GM23338 (cell line): Measurements from ENCODE around the gene ZNF570. TPM values are rescaled to one million over a fixed set of nuclear protein-coding genes. Genes with fewer than 3 reads are reported as not detected.
A peak's percentile ranks its signal among the peaks of the same experiment; 100 is the strongest.

Source experiments
- ATAC-seq: fragments of 200-7000 bp; cut with Tn5 transposase; 3 replicates; pipeline ENCODE4 v1.9.1; 2020
- DNase-seq: peaks from one replicate; pipeline ENCODE4 v3.0.0-alpha.2; 2015; ENCODE audit warnings: low spot score
- H2AFZ ChIP-seq: fragments of 200-600 bp; sonication (generic); 2 replicates; pipeline ENCODE4 v1.8.0; 2016; ENCODE audit warnings: antibody characterized with exemption, mild to moderate bottlenecking, moderate library complexity
- H3F3A ChIP-seq: fragments of 200-600 bp; sonication (generic); replicated peaks from 2 replicates; pipeline ENCODE4 v1.8.0; 2017; ENCODE audit warnings: antibody characterized with exemption, mixed run types, low read depth
- H3K27ac ChIP-seq: fragments of 200-600 bp; sonication (generic); 2 replicates; pipeline ENCODE4 v1.6.1; 2016; ENCODE audit warnings: low read depth
- H3K27me3 ChIP-seq: fragments of 200-600 bp; sonication (generic); 2 replicates; pipeline ENCODE4 v1.8.0; 2016; ENCODE audit warnings: mild to moderate bottlenecking, mixed run types, moderate library complexity; ENCODE audit not compliant: insufficient read depth
- H3K36me3 ChIP-seq: fragments of 200-600 bp; sonication (generic); 2 replicates; pipeline ENCODE4 v1.8.0; 2016; ENCODE audit warnings: mild to moderate bottlenecking; ENCODE audit not compliant: insufficient read depth
- H3K4me1 ChIP-seq: fragments of 200-600 bp; sonication (generic); 2 replicates; pipeline ENCODE4 v1.8.0; 2016; ENCODE audit warnings: mild to moderate bottlenecking, moderate library complexity; ENCODE audit not compliant: insufficient read depth
- H3K4me2 ChIP-seq: fragments of 200-600 bp; sonication (generic); 2 replicates; pipeline ENCODE4 v1.7.1; 2017; ENCODE audit warnings: mixed run types
- H3K4me3 ChIP-seq: fragments of 200-600 bp; sonication (generic); 2 replicates; pipeline ENCODE4 v1.6.1; 2016; ENCODE audit warnings: mixed run types
- H3K79me2 ChIP-seq: fragments of 200-600 bp; sonication (generic); replicated peaks from 2 replicates; pipeline ENCODE4 v1.8.0; 2017; ENCODE audit warnings: mild to moderate bottlenecking; ENCODE audit not compliant: insufficient read depth
- H3K9me2 ChIP-seq: fragments of 200-600 bp; sonication (generic); 2 replicates; pipeline ENCODE4 v1.8.0; 2017; ENCODE audit not compliant: insufficient read depth
- H4K20me1 ChIP-seq: fragments of 200-600 bp; sonication (generic); replicated peaks from 2 replicates; pipeline ENCODE4 v1.8.0; 2017; ENCODE audit warnings: mild to moderate bottlenecking; ENCODE audit not compliant: insufficient read depth
- H3K27ac Mint-ChIP-seq: 2 replicates; pipeline ENCODE4 v1.8.0; 2020; ENCODE audit warnings: inconsistent platforms, mild to moderate bottlenecking, moderate library complexity, mixed read lengths
- H3K27me3 Mint-ChIP-seq: 3 replicates; pipeline ENCODE4 v1.8.0; 2022; ENCODE audit warnings: low read depth, mild to moderate bottlenecking, moderate library complexity, mixed read lengths, inconsistent platforms; ENCODE audit not compliant: insufficient read depth, poor library complexity
- H3K36me3 Mint-ChIP-seq: 3 replicates; pipeline ENCODE4 v1.8.0; 2021; ENCODE audit warnings: low read depth, mild to moderate bottlenecking, inconsistent platforms, moderate library complexity, mixed read lengths
- H3K4me1 Mint-ChIP-seq: 3 replicates; pipeline ENCODE4 v1.8.0; 2020; ENCODE audit warnings: mild to moderate bottlenecking, inconsistent platforms, mixed read lengths
- H3K4me3 Mint-ChIP-seq: 3 replicates; pipeline ENCODE4 v1.8.0; 2021; ENCODE audit warnings: moderate library complexity, mild to moderate bottlenecking, inconsistent platforms, mixed read lengths
- H3K9me3 Mint-ChIP-seq: 3 replicates; pipeline ENCODE4 v1.8.0; 2020; ENCODE audit warnings: moderate library complexity, mild to moderate bottlenecking, inconsistent platforms, mixed read lengths
- CREB1 ChIP-seq: fragments of 250-450 bp; sonication (Bioruptor Pico); IDR thresholded peaks from 2 replicates; pipeline ENCODE4 v1.5.0; 2020; ENCODE audit warnings: low read depth, mild to moderate bottlenecking, moderate library complexity
- EZH2 ChIP-seq: fragments of 200-600 bp; sonication (generic); IDR thresholded peaks from one replicate; pipeline ENCODE4 v1.8.0; 2017; ENCODE audit warnings: antibody characterized with exemption, mild to moderate bottlenecking, low read depth; ENCODE audit not compliant: unreplicated experiment
- NANOG ChIP-seq: IDR thresholded peaks from 2 replicates; pipeline ENCODE4 v1.6.1; 2016; ENCODE audit warnings: antibody characterized with exemption, borderline replicate concordance
- POLR2AphosphoS5 ChIP-seq: IDR thresholded peaks from 2 replicates; pipeline ENCODE4 v1.6.1; 2016; ENCODE audit warnings: antibody characterized with exemption, low read depth
- ZNF114 ChIP-seq: fragments of 250-450 bp; sonication (Bioruptor Pico); IDR thresholded peaks from 2 replicates; pipeline ENCODE4 v1.5.0; 2020; ENCODE audit warnings: mild to moderate bottlenecking, moderate library complexity
- ZNF331 ChIP-seq: fragments of 250-450 bp; sonication (Bioruptor Pico); IDR thresholded peaks from 2 replicates; pipeline ENCODE4 v1.5.0; 2020; ENCODE audit warnings: low read depth, mild to moderate bottlenecking, moderate library complexity
- polyA plus RNA-seq: library from polyadenylated mRNA; unstranded; fragments of >200 nt; fragmentation: Nextera tagmentation; extraction: Ambion mirVana; gene quantifications from 2 replicates; pipeline ENCODE4 v1.2.1, GENCODE V29; 2016
- total RNA-seq: library from RNA; depleted of rRNA; stranded (reverse); fragments of >200 nt; shearing (Covaris generic); gene quantifications from 2 replicates; pipeline ENCODE4 v1.2.3, GENCODE V29; 2014
- TF ChIP-seq, protein P1 (sequence below): IDR thresholded peaks from one replicate; pipeline ENCODE4 v1.6.1; 2018; ENCODE audit warnings: antibody characterized with exemption; ENCODE audit not compliant: unreplicated experiment

The ZNF570 gene
- total and polyA plus RNA-seq, 2 experiments from 2014 or later = 6.6 to 6.8 TPM

DNA sequence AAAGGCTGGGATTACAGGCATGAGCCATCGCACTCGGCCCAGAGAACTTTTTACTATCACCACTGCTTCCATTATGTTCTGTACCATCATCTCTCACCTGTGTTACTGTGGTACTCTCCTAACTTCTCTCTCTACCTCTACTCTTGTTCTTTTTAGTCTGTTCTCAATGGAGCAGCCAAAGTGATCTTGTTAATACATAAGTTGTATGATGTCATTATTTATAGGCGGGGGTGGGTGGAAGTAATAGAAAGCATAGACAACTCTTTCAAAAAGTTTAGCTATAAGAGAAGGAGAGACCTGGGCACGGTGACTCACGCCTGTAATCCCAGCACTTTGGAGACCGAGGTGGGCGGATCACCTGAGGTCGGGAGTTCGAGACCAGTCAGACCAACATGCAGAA, 3.0 kb downstream of the ZNF570 start:
- no peak overlapping the region for H3K27ac Mint-ChIP-seq
- H3K4me1 Mint-ChIP-seq = peaks cover 10% of the 10 kb centered on the region
- Histone ChIP-seq H3K4me1 (peaks cover 7% of the 10 kb centered on the region; the same call in 1 of the 2 replicates), H3K4me2 (no peak overlapping the region), H3K27ac (no peak overlapping the region), H3K4me3 (no peak overlapping the region), H3K27me3 (no peaks in the 10 kb centered on the region), H3F3A (no peaks in the 10 kb centered on the region), H3K36me3 (peaks cover 7% of the 10 kb centered on the region; the same call in 1 of the 2 replicates), H3K9me2 (0 out of 2 replicates have a peak, but pooled peaks cover 3% of the 10 kb centered on the region), H4K20me1 (no peaks in the 10 kb centered on the region), H2AFZ (no peak overlapping the region), H3K79me2 (no peaks in the 10 kb centered on the region)
- peaks cover 21% of the 10 kb centered on the region for H3K9me3 Mint-ChIP-seq
- ATAC-seq (no peak), DNase-seq (no peak)
- TF ChIP-seq ZNF331 (CRISPR knock-in tag) (no peak), CREB1 (CRISPR knock-in tag) (no peak), POLR2AphosphoS5 (no peak), NANOG (no peak), EZH2 (no peak), ZNF114 (CRISPR knock-in tag) (no peak)
- TF ChIP-seq, protein P1, sequence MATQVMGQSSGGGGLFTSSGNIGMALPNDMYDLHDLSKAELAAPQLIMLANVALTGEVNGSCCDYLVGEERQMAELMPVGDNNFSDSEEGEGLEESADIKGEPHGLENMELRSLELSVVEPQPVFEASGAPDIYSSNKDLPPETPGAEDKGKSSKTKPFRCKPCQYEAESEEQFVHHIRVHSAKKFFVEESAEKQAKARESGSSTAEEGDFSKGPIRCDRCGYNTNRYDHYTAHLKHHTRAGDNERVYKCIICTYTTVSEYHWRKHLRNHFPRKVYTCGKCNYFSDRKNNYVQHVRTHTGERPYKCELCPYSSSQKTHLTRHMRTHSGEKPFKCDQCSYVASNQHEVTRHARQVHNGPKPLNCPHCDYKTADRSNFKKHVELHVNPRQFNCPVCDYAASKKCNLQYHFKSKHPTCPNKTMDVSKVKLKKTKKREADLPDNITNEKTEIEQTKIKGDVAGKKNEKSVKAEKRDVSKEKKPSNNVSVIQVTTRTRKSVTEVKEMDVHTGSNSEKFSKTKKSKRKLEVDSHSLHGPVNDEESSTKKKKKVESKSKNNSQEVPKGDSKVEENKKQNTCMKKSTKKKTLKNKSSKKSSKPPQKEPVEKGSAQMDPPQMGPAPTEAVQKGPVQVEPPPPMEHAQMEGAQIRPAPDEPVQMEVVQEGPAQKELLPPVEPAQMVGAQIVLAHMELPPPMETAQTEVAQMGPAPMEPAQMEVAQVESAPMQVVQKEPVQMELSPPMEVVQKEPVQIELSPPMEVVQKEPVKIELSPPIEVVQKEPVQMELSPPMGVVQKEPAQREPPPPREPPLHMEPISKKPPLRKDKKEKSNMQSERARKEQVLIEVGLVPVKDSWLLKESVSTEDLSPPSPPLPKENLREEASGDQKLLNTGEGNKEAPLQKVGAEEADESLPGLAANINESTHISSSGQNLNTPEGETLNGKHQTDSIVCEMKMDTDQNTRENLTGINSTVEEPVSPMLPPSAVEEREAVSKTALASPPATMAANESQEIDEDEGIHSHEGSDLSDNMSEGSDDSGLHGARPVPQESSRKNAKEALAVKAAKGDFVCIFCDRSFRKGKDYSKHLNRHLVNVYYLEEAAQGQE = no peak
- no peak overlapping the region for H3K4me3 Mint-ChIP-seq
- peaks cover 30% of the 10 kb centered on the region for H3K36me3 Mint-ChIP-seq
- peaks cover 8% of the 10 kb centered on the region for H3K27me3 Mint-ChIP-seq

DNA sequence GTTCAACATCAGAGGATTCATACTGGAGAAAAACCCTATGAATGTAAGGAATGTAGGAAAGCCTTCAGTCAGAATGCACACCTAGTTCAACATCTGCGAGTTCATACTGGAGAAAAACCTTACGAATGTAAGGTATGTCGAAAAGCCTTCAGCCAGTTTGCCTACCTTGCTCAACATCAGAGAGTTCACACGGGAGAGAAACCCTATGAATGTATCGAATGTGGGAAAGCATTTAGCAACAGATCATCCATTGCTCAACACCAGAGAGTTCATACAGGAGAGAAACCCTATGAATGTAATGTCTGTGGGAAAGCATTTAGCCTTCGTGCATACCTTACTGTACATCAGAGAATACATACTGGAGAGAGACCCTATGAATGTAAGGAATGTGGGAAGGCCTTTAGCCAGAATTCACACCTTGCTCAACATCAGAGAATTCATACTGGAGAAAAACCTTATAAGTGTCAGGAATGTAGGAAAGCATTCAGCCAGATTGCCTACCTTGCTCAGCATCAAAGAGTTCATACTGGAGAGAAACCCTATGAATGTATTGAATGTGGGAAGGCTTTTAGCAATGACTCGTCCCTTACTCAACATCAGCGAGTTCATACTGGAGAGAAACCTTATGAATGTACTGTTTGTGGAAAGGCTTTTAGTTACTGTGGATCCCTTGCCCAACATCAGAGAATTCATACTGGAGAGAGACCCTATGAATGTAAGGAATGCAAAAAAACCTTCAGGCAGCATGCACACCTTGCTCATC, 15.4 kb downstream of the ZNF570 start:
- Histone ChIP-seq H3K4me3 (peak overlapping the region; percentile 17; the same call in 1 of the 2 replicates), H4K20me1 (no peaks in the 10 kb centered on the region), H3F3A (no peaks in the 10 kb centered on the region), H3K9me2 (0 out of 2 replicates have a peak, but pooled peaks cover 4% of the 10 kb centered on the region), H3K27ac (no peak overlapping the region), H3K79me2 (no peaks in the 10 kb centered on the region), H2AFZ (no peak overlapping the region), H3K4me2 (no peak overlapping the region), H3K27me3 (no peaks in the 10 kb centered on the region), H3K36me3 (peaks cover 35% of the 10 kb centered on the region), H3K4me1 (no peaks in the 10 kb centered on the region)
- H3K27me3 Mint-ChIP-seq = peaks cover 3% of the 10 kb centered on the region
- no peak overlapping the region for H3K4me3 Mint-ChIP-seq
- ATAC-seq (no peak), DNase-seq (no peak)
- H3K27ac Mint-ChIP-seq = no peak overlapping the region
- no peaks in the 10 kb centered on the region for H3K4me1 Mint-ChIP-seq
- peaks cover 79% of the 10 kb centered on the region for H3K36me3 Mint-ChIP-seq
- peaks cover 94% of the 10 kb centered on the region for H3K9me3 Mint-ChIP-seq
- TF ChIP-seq, protein P1 = no peak
- TF ChIP-seq POLR2AphosphoS5 = no peak
